ENCODE data around the gene TARBP1. TPM values are rescaled to one million over a fixed set of nuclear protein-coding genes. Genes with fewer than 3 reads are reported as not detected.
A peak's percentile ranks its signal among the peaks of the same experiment; 100 is the strongest.

TARBP1 gene
- total RNA-seq, 1 experiment from 2014 or later: 14.8 TPM

DNA sequence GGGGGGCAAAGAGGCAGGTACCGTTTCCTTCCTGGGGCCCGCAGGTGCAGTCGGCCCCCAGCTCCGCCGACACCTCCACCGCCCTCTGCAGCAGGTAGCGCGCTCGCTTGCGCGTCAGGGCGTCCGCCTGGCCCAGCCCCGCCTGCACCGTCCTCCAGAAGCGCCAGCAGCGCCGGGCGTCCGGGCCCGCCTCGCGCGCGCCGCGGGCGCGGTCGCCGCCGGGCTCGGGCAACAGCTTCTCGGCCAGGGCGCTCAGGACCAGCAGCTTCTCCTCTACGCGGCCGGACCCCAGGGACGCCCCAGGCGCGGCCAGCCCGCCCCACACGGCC lies 863 bp downstream of the TARBP1 start:
- no peaks in the 10 kb centered on the region for H3K9me3 ChIP-seq (replicated peaks)
- no peak overlapping the region for H3K27ac ChIP-seq
- no peaks in the 10 kb centered on the region for H3K36me3 ChIP-seq
- H3K27me3 ChIP-seq: no peaks in the 10 kb centered on the region
- H3K4me3 ChIP-seq: peak overlapping the region; percentile 78
- no peaks in the 10 kb centered on the region for H3K4me1 ChIP-seq
- peak; percentile 55 to 57 for DNase-seq

DNA sequence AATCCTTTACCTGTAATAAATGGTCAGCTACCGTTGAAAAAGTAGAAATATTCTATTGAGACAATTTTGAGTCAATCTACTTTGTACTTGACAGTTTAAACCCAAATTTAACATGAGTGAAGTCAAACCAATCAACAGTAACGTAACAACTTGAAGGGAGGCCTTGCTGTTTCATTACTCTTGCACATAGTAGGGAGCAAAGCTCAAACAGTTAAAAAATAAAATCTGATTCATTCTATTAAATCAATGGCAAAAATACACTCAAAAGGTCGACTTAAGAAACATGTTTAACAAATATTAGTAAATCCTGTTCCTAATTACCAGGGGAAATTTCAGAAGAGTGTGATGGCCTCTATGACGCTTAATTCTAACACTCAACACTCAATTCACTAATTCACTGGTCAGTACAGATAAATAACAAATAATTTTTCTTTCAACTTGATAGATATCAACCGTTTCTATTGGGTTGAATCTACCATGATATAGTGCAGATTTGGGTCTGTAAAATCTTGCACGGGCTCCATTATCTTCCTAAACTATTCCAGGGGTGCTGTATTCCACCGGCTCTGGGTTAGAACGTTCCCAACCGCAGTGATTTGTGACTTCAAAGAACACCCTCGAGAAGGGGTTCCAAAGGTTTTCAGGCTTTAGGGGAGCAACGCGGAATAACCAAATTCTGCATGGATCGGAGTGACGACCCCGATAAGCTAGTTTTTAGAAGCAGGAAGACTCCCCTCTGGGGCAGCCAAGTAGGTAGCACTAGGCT lies 1.4 kb downstream of the TARBP1 start:
- DNase-seq: no peak
- peak overlapping the region; percentile 78 for H3K4me3 ChIP-seq
- no peak overlapping the region for H3K27ac ChIP-seq
- H3K9me3 ChIP-seq (replicated peaks): no peaks in the 10 kb centered on the region
- no peaks in the 10 kb centered on the region for H3K36me3 ChIP-seq
- H3K27me3 ChIP-seq: no peaks in the 10 kb centered on the region
- H3K4me1 ChIP-seq: no peaks in the 10 kb centered on the region

DNA sequence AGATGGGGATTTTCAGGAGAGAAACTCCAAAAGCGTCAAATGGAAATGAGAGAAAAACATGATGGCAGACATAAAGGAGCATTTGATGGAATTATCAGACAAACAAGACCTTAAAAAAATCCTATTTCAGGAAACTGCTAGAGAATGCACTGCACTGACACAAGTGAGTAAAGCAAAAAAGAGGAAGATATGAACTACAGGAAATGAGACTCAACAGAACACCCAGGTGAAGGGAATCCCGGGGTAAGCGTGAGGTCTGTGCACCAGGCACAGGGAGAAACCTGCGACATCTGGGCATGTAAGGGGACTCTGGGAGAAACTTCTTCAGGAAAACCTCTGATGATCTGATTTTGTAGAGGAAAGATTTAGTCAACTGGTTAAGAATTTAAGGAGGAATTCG lies 2.8 kb downstream of the TARBP1 start:
- H3K9me3 ChIP-seq (replicated peaks): no peaks in the 10 kb centered on the region; the same call in 1 of the 2 replicates
- no peak for DNase-seq
- no peak overlapping the region for H3K27ac ChIP-seq
- H3K36me3 ChIP-seq: peaks cover 3% of the 10 kb centered on the region
- H3K4me3 ChIP-seq: no peak overlapping the region
- no peaks in the 10 kb centered on the region for H3K4me1 ChIP-seq
- H3K27me3 ChIP-seq: no peaks in the 10 kb centered on the region

- Histone ChIP-seq H3K9me3 (replicated peaks) (no peaks in the 10 kb centered on the region; the same call in 1 of the 2 replicates), H3K36me3 (peaks cover 6% of the 10 kb centered on the region), H3K27ac (no peak overlapping the region), H3K4me3 (no peak overlapping the region), H3K27me3 (no peaks in the 10 kb centered on the region), H3K4me1 (no peaks in the 10 kb centered on the region)
- no peak for DNase-seq
Observed at GRCh38 chr1:234475167-234475793, 3.7 kb downstream of the TARBP1 start.

GRCh38 chr1:234474375-234474774 lies 4.6 kb downstream of the TARBP1 start:
- H3K27me3 ChIP-seq: no peaks in the 10 kb centered on the region
- H3K4me1 ChIP-seq: no peaks in the 10 kb centered on the region
- H3K27ac ChIP-seq: no peak overlapping the region
- peaks cover 6% of the 10 kb centered on the region for H3K36me3 ChIP-seq
- H3K9me3 ChIP-seq (replicated peaks): no peaks in the 10 kb centered on the region; the same call in 1 of the 2 replicates
- no peak overlapping the region for H3K4me3 ChIP-seq
- no peak for DNase-seq

DNA sequence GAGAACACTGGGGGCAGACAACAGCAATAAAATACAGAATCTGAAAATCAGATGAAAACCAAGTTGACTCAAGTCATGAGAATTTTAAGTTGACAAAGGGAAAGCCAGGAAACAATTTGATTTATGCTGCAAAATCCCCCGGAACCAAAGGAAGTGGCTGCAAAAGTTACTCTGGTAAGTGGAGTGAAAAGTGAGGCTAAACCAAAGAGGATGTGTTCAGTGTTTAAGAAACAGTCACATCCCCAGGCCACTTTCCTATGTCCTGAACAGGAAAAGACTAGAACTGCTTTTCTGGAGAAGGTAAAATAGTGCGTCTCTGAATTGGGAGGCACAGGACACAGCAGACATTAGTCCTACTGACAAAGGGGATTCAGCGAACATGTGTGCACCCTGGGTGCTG lies 5.9 kb downstream of the TARBP1 start:
- peaks cover 6% of the 10 kb centered on the region for H3K36me3 ChIP-seq
- H3K4me3 ChIP-seq: no peak overlapping the region
- no peak for DNase-seq
- no peak overlapping the region for H3K27ac ChIP-seq
- no peaks in the 10 kb centered on the region for H3K27me3 ChIP-seq
- H3K4me1 ChIP-seq: no peaks in the 10 kb centered on the region
- H3K9me3 ChIP-seq (replicated peaks): no peaks in the 10 kb centered on the region; the same call in 1 of the 2 replicates

- no peaks in the 10 kb centered on the region; the same call in 1 of the 2 replicates for H3K9me3 ChIP-seq (replicated peaks)
- no peaks in the 10 kb centered on the region for H3K27me3 ChIP-seq
- H3K4me3 ChIP-seq: no peak overlapping the region
- H3K4me1 ChIP-seq: no peaks in the 10 kb centered on the region
- H3K36me3 ChIP-seq: peaks cover 6% of the 10 kb centered on the region
- H3K27ac ChIP-seq: no peak overlapping the region
- no peak for DNase-seq
Observed at GRCh38 chr1:234469376-234469775, 9.6 kb downstream of the TARBP1 start.

DNA sequence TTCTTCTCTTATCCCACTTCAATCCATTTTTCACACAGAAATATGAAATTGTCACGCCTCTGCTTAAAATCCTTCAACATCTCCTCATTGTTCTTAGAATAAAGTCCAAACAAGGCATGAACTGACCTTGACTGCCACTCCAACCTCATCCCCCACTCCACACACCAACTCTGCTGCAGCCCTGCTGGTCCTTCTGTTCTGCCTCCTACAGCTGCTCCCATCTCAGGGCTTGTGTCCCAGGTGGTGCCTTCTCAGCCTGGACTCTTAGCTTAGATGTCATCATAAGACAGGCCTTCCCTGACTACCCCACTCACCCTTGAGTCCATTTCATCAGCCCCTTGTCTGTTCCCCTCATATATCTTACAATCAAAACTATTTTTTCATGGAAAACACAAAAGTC lies 10.4 kb downstream of the TARBP1 start:
- Histone ChIP-seq H3K4me3 (no peak overlapping the region), H3K27me3 (no peaks in the 10 kb centered on the region), H3K36me3 (peaks cover 6% of the 10 kb centered on the region), H3K4me1 (no peaks in the 10 kb centered on the region), H3K27ac (no peak overlapping the region), H3K9me3 (replicated peaks) (no peaks in the 10 kb centered on the region; the same call in 1 of the 2 replicates)
- DNase-seq: no peak

DNA sequence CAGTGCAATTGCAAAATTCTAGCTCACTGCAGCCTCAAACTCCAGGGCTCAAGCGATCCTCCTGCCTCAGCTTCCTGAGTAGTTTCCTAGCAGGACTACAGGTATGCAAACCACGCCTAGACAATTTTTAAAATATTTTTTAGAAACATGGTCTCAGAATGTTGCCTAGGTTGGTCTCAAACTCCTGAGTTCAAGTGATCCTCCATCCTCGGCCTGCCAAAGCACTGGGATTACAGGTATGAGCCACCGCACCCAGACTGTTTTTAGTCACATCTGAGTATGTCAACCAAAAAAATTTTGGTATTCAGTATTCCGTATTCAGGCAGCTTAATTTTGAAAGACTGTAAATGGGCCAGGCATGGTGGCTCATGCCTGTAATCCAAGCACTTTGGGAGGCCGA lies 11.2 kb downstream of the TARBP1 start:
- H3K27me3 ChIP-seq: no peaks in the 10 kb centered on the region
- DNase-seq: no peak

GRCh38 chr1:234466945-234467344 lies 12.0 kb downstream of the TARBP1 start:
- no peak overlapping the region for H3K4me3 ChIP-seq
- no peak for DNase-seq
- H3K4me1 ChIP-seq: no peaks in the 10 kb centered on the region
- H3K9me3 ChIP-seq (replicated peaks): no peaks in the 10 kb centered on the region; the same call in 1 of the 2 replicates
- peaks cover 6% of the 10 kb centered on the region for H3K36me3 ChIP-seq
- H3K27me3 ChIP-seq: no peaks in the 10 kb centered on the region
- no peak overlapping the region for H3K27ac ChIP-seq

More for the DNA sequence above, 11.2 kb downstream of the TARBP1 start:
- H3K9me3 ChIP-seq (replicated peaks): no peaks in the 10 kb centered on the region; the same call in 1 of the 2 replicates
- H3K4me3 ChIP-seq: no peak overlapping the region
- peaks cover 6% of the 10 kb centered on the region for H3K36me3 ChIP-seq
- H3K4me1 ChIP-seq: no peaks in the 10 kb centered on the region
- H3K27ac ChIP-seq: no peak overlapping the region

GRCh38 chr1:234463749-234464148 lies 15.2 kb downstream of the TARBP1 start:
- H3K4me3 ChIP-seq: no peak overlapping the region
- no peaks in the 10 kb centered on the region for H3K4me1 ChIP-seq
- H3K9me3 ChIP-seq (replicated peaks): no peaks in the 10 kb centered on the region
- peaks cover 4% of the 10 kb centered on the region; the same call in 1 of the 2 replicates for H3K36me3 ChIP-seq
- H3K27me3 ChIP-seq: no peaks in the 10 kb centered on the region
- DNase-seq: no peak
- no peak overlapping the region for H3K27ac ChIP-seq

- no peaks in the 10 kb centered on the region for H3K27me3 ChIP-seq
- peaks cover 7% of the 10 kb centered on the region; the same call in 1 of the 2 replicates for H3K36me3 ChIP-seq
- no peak overlapping the region for H3K27ac ChIP-seq
- no peaks in the 10 kb centered on the region for H3K4me1 ChIP-seq
- H3K4me3 ChIP-seq: no peak overlapping the region
- no peaks in the 10 kb centered on the region for H3K9me3 ChIP-seq (replicated peaks)
- no peak for DNase-seq
Observed at GRCh38 chr1:234460652-234461051, 18.3 kb downstream of the TARBP1 start.

DNA sequence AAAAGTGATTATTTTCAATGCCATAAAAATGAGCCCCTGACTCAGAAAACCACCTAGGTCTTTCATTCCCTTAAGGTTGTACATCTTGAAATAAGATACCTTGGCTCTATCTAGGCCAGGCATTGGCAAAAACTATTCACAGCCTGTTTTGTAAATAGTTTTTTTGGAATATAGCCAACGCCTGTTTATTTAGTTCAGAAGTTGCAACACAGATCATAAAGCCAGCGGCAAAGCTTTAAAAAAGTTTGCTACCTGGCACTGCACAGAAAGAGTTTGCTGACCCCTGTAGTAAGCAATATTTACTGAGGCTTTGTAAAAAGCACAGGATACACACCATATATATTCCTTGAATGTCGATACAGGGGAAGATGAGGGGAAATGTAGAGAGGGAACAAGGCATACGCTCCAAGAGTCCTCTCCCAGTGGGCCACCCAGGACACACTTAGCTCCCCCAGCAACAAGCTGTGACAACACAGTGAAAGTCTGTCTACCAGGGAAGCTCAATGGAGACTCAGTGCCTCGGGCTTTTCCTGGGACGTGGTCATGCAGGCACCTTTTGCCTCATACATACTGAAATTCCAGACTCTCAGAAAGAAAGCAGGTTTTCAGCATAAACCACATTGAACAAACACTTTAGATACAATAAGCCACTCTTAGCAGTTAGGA lies 20.5 kb downstream of the TARBP1 start:
- Histone ChIP-seq H3K36me3 (peaks cover 9% of the 10 kb centered on the region), H3K9me3 (replicated peaks) (no peaks in the 10 kb centered on the region), H3K4me3 (no peak overlapping the region), H3K27me3 (no peaks in the 10 kb centered on the region), H3K4me1 (no peaks in the 10 kb centered on the region), H3K27ac (no peak overlapping the region)
- peak in 1 of 2 experiments; percentile 9 for DNase-seq

DNA sequence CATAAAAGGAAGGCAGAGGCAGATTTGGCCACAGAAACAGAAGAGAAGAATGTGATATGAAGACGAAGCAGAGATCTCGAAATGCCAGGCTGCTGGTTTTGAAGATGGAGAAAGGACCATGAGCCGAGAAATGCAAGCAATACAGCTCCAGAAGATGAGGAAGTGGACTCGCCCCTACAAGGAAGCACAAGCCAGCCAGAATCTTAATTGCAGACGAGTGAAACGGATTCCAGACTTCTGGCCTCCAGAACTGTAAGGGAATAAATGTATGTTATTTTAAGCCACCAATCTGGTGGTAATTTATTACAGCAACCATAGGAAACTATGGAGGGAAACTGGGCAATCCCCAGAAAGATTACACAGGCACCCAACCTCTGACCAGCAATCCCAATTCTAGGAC lies 24.1 kb downstream of the TARBP1 start:
- Histone ChIP-seq H3K4me3 (no peak overlapping the region), H3K27me3 (no peaks in the 10 kb centered on the region), H3K9me3 (replicated peaks) (no peaks in the 10 kb centered on the region), H3K36me3 (peaks cover 5% of the 10 kb centered on the region), H3K4me1 (no peaks in the 10 kb centered on the region), H3K27ac (no peak overlapping the region)
- DNase-seq: no peak

DNA sequence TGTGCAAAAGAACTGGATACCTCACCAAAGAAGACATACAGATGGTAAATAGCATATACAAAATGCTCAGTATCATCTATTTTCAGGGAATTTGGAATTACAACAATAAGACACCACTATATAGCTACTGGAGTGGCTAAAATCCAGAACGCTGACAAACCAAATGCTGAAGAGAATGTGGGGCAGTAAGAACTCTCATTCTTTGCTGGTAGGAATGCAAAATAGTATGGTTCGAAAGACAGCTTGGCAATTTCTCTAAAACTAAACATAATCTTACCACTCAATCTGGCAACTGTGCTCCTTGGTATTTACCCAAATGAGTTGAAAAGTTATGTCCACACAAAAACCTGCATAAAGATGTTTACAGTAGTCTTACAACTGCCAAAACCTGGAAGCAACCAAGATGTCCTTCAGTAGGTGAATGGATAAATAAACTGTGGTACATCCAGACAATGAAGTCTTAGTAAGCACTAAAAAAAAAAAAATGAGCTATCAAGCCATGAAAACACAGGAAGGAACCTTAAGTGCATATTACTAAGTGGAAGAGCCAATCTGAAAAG lies 26.5 kb downstream of the TARBP1 start:
- no peak overlapping the region for H3K4me3 ChIP-seq
- H3K27ac ChIP-seq: no peak overlapping the region
- no peaks in the 10 kb centered on the region for H3K4me1 ChIP-seq
- no peaks in the 10 kb centered on the region for H3K27me3 ChIP-seq
- H3K36me3 ChIP-seq: peaks cover 5% of the 10 kb centered on the region
- DNase-seq: no peak
- H3K9me3 ChIP-seq (replicated peaks): no peaks in the 10 kb centered on the region
